HCT116 (cell line): ENCODE measurements around the gene CBR4.

ENCODE experiments used
- ATF3 ChIP-seq: IDR thresholded peaks from 2 replicates; pipeline ENCODE4 v1.6.1; 2012
- CEBPB ChIP-seq: IDR thresholded peaks from 2 replicates; pipeline ENCODE4 v1.6.1; 2012; ENCODE audit warnings: low read depth
- CTCF ChIP-seq, 3 experiments: fragments of 200-600 bp in 1 of 3; sonication (generic) in 1 of 3; IDR thresholded peaks in 2 of 3; conservative IDR thresholded peaks in 1 of 3; 2 replicates each; pipeline ENCODE4 v1.5.1; 2012 to 2017; ENCODE audit warnings: low read depth in 2 of 3, low read length in 2 of 3, antibody characterized with exemption in 1 of 3, borderline replicate concordance in 1 of 3, control low read depth in 1 of 3, mild to moderate bottlenecking in 1 of 3, mixed read lengths in 1 of 3, mixed run types in 1 of 3, moderate library complexity in 1 of 3; ENCODE audit not compliant: insufficient read depth in 1 of 3
- EZH2 ChIP-seq: fragments of 200-600 bp; sonication (generic); IDR thresholded peaks from 2 replicates; pipeline ENCODE4 v1.6.1; 2017; ENCODE audit warnings: antibody characterized with exemption, mixed run types
- POLR2A ChIP-seq: IDR thresholded peaks from 2 replicates; pipeline ENCODE4 v1.7.0; 2011; ENCODE audit warnings: borderline replicate concordance; ENCODE audit not compliant: insufficient read depth, insufficient read length; ENCODE audit errors: extremely low read depth
- POLR2AphosphoS5 ChIP-seq: IDR thresholded peaks from 2 replicates; pipeline ENCODE4 v1.6.1; 2011; ENCODE audit warnings: mild to moderate bottlenecking, low read depth, low read length, moderate library complexity
- REST ChIP-seq: IDR thresholded peaks from 2 replicates; pipeline ENCODE4 v1.6.1; 2012; ENCODE audit warnings: low read depth
- SP1 ChIP-seq: IDR thresholded peaks from 2 replicates; pipeline ENCODE4 v1.6.1; 2012; ENCODE audit warnings: low read depth
- TCF7L2 ChIP-seq: IDR thresholded peaks from 2 replicates; pipeline ENCODE4 v1.7.0; 2011; ENCODE audit warnings: borderline replicate concordance, inconsistent platforms; ENCODE audit not compliant: insufficient read depth, insufficient read length; ENCODE audit errors: extremely low read depth
- YY1 ChIP-seq: IDR thresholded peaks from 2 replicates; pipeline ENCODE4 v1.6.1; 2011; ENCODE audit warnings: low read length, low read depth, moderate library complexity, mild to moderate bottlenecking; ENCODE audit not compliant: insufficient replicate concordance; ENCODE audit errors: extremely low read depth
- ZBTB33 ChIP-seq: IDR thresholded peaks from 2 replicates; pipeline ENCODE4 v1.6.1; 2011; ENCODE audit warnings: mild to moderate bottlenecking, low read length, moderate library complexity; ENCODE audit not compliant: insufficient replicate concordance; ENCODE audit errors: extremely low read depth

GRCh38 chr4:168978001-168978700 is 31.9 kb downstream of the CBR4 start:
- TF ChIP-seq CTCF (IDR thresholded peaks at IDR 0.05 in 2 of 3, conservative IDR thresholded peaks at IDR 0.05 in 1 of 3; ENCODE audit: borderline replicate concordance in 1 of 3, insufficient read depth in 1 of 3, low read depth in 2 of 3, low read length in 2 of 3) (no peak), POLR2A (no peak), SP1 (no peak), YY1 (no peak), CEBPB (no peak), REST (no peak), TCF7L2 (no peak), ZBTB33 (no peak), POLR2AphosphoS5 (no peak), EZH2 (no peak), ATF3 (no peak)
